ENCODE measurements around the gene ADCY2.
A peak's percentile ranks its signal among the peaks of the same experiment; 100 is the strongest.

The ADCY2 gene

DNA sequence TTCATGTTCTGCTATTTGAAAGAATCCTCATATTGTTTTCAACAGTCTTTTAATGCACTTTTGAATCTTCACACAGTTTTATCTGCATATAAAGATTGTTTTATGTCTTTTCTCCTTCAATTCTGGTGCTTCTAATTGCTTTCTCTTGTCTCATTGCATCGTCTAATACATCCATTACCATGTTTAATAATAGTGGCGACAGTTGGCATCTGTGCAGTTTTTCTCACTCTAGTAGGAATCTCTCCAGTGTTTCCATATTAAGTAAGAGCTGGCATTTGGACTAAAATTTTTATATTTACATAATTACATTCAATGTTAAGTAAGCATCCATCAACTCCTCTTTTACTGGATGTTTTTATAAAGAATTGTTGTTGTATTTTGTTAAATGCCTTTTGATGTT is 49.9 kb downstream of the ADCY2 start:
- DNase-seq (ENCODE audit: low spot score) = no peak

- no peak for DNase-seq (ENCODE audit: low spot score)
These were observed 51.0 kb downstream of the ADCY2 start for GRCh38 chr5:7446913-7447312.

GRCh38 chr5:7453947-7454346 is 58.0 kb downstream of the ADCY2 start:
- no peak for DNase-seq (ENCODE audit: low spot score)

DNA sequence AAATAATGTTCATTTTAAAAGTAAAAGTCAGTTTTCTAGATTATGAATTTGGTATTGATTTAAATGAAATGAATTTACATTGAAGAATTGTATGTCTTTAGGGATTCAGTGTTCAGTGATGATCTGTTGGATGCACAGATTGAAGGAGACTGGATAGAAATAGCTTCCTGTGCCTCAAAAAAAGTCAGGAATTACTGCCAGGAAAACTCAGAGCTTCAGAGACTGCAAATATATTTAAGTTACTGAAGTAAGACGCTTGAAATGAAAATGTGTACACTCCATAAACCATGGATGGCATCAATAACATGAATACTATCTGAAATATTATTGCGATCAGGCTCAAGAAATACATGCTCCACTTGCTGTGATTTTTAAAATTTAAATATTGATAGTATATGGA is 60.3 kb downstream of the ADCY2 start:
- DNase-seq (ENCODE audit: low spot score) = no peak

DNA sequence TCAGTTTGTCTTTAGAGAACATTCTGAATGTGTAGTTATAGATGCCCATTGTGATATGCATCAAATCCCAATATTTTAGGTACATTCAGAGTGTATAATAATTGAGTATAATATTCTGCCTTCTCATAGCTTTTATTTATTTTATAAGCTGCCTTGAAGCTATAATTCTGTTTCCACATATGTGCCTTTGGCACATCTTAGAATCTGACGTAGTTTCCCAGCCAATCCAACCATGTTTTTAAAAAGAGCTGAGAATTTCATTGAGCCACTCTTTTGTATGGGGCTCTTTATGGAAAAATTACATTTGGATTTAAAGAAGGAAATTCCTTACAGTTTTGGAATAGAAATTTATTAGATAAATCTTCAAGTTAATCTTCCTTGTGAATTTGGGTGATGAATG is 65.4 kb downstream of the ADCY2 start:
- DNase-seq (ENCODE audit: low spot score) = no peak

GRCh38 chr5:7462758-7463157 is 66.8 kb downstream of the ADCY2 start:
- no peak for DNase-seq (ENCODE audit: low spot score)

- DNase-seq (ENCODE audit: low spot score) = peak; percentile 28
These were observed 68.2 kb downstream of the ADCY2 start for GRCh38 chr5:7464182-7464581.

DNA sequence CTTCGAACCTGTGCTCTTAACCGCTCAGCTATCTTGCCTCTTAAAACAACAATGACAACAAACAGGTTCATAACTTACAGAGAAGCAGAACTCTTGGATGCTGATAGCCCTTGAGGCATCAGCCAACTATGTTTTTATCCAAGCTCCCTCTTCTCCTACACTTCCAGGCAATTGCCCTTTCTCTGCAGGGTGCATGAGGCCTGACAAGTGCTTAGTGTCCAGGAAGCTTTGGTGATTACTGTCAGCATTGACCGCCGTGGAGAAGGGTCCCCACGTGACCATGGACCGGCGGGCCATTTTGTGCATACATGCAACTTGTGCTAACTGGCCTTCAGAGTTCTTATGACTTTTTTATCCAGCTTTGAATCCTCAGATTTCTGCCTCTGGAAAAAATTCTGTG is 71.2 kb downstream of the ADCY2 start:
- DNase-seq (ENCODE audit: low spot score) = no peak

DNA sequence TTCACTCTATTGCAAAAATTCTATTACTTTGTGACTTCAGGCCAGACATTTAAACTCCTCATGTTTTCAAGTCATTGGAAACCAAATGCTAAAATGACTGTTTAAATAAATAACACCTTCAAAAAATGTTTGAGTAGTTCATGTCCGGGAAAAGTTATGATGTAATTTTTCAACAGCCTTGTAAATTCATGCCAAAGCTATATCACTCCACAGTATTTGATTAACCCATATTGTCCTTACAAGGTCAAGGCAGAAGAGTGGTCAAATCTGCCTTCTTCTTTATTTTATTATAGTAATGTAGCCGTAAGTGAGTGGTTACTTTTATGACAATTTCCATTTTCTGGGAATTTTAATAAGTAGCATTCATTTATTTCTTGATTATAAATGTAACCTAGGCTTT is 72.8 kb downstream of the ADCY2 start:
- DNase-seq (ENCODE audit: low spot score) = no peak

DNA sequence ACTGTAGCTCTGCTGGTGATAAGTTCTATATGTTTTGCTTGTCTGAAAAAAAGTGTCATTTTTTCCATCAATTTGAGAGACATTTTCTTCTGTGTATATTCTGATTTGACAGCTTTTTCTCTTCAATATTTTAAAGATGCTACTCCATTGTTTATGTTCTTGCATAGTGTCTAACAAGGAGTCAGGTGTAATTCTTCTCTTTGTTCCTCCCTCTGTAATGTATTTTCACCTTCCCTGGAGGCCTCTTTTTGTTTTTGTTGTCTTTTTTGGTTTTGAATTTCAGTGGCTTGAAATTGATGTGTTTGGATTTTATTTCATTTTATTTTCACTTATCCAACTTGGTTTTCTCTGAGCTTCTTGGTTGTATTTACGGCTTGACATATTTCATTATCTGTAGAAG is 75.8 kb downstream of the ADCY2 start:
- DNase-seq (ENCODE audit: low spot score) = no peak

DNA sequence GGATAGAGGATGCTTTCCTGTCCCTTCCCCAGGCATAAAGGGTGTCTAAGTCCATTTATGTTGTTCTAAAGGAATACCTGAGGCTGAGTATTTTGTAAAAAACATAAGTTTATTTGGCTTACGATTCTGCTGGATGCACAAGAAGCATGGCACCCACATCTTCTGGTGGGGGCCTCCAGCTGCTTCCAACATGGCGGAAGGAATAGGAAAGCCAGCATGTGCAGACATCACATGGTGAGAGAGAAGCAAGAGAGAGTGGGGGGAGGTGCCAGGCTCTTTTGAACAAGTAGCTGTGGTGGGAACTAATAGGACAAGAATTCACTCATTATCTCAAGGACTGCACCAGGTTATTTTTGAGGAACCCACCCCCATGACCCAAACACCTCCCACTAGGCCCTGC is 77.2 kb downstream of the ADCY2 start:
- DNase-seq (ENCODE audit: low spot score) = no peak

DNA sequence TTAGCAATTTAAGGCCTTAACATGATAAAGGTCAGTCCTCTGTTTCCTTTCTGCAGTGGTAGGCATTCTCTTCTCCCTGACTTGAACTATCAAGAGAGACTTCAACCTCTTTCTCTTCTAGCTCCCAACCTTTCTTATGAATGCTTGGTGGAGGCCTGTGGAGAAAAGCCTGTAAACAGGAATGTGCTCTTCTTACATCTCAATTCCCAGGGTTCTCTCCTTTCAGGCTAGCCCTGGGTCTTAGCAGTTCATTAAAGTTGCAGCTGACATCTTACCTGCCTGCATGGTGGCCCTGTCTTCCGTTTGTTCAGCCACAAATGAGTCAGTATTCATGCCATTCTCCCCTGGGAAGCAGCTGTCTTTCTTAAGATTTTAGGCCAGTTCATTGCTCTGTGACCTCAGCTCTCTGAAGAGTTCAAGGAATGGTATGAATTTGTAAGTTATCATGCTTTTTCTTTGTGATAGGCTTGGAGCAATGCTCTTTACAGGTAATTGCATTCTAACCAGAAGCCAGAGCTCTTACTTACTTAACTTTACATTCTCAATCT is 77.8 kb downstream of the ADCY2 start:
- DNase-seq (ENCODE audit: low spot score) = no peak

DNA sequence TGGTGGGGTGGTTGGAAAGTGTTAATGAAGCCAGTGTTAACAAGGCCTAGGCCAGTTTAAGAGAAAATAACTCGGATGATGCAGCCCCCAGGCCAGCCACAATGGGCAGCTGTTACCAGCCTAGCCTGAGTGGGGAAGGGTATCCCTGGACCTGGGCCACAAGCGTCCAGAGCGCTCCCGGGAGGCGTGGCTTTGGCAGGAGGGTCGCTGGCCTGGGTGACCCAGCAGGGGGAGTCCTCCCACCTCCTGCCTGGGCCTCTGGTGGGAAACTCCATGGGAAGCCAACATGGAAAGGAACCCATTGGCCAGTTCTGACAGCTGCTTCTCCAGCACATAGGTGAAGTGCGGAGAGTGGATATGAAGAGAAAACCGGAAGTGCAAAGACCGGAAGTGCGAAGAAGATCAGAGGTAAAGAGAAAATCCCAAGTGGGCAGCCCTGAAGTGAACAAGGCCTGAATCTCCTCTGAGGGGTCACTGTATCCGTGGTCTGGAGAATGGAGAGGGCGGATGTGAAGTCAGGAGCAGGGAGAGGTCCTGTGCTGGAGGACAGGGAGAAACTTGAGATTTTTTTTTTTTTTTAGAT is 79.0 kb downstream of the ADCY2 start:
- DNase-seq (ENCODE audit: low spot score) = no peak

- no peak for DNase-seq (ENCODE audit: low spot score)
These were observed 82.5 kb downstream of the ADCY2 start for GRCh38 chr5:7478459-7478858.

DNA sequence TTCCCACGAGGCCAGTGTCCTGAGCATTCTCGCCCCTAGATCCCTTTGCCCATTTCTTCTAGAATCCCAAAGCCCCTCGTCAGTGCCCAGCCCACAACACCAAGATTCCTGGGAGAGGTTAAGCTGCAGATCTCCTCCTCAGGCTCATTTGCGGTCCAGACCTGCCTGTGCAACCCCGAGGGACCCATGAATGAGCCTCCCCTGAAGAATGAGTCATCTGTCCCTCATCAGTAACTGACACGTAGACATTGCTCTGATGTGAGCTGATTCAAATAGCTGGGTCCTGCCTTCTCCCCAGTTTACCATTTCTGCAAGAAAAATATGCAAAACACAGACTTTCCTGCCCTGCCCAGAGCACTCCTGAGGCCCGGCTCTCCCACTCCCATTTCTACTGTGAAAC is 92.8 kb downstream of the ADCY2 start:
- DNase-seq (ENCODE audit: low spot score) = no peak

DNA sequence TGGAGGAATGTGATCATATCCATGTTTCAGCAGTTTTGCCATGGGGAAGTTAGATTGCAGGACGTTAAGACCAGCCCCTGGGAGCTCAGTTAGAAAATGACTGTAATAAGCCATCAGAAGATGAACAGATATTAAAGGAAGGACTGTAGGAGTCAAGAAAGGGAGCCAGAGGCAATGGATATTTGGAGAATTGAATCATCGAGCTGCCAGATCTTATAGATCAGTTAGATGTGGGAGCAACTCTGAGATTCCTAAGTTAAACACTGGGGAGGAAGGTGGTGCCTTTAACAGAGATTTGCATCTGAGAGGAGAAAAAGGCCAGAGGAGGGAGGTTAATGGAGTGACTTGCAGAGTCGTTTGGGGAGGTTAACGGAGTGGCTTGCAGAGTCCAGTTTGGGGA is 96.4 kb downstream of the ADCY2 start:
- no peak for DNase-seq (ENCODE audit: low spot score)

- no peak for DNase-seq (ENCODE audit: low spot score)
These were observed 97.1 kb downstream of the ADCY2 start for GRCh38 chr5:7493081-7493480.

DNA sequence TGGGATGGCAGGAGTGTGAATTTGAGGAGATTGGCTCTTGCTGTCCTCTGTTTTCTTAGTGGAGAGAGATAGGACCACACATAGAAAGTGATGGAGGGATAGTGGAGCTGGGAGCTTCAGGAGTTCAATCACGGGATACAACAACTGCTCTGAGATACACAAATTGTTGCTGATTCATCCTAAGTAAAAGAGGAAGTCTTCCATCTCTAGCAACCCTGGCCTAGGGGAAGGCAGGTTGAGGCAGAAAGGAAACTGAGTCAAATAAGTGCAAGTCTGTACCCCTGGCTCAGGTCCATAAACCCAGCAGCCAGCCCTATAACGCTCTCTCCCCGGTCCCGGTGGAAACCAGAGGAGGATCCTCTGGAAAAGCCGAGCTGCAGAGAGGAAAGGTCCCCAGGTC is 97.7 kb downstream of the ADCY2 start:
- no peak for DNase-seq (ENCODE audit: low spot score)

- DNase-seq (ENCODE audit: low spot score) = no peak
These were observed 98.7 kb downstream of the ADCY2 start for GRCh38 chr5:7494481-7495130.

DNA sequence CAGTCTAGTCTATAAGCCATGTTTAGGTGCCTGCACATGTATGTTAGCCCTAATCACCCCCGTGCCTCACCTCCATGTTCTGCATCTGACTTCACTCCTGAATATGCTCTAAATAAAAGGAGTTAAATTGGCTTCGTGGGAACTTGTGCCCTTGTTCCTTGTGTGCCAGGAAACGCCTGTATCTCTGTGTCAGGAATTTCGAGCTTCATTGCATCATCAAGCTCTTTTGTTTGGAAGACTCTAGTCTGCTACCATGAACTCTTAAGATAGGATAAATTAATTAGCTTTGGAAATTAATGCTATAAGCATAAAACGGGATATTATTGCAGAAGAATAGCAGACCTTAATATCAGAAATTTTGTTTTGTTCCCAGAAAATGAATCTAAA is 99.2 kb downstream of the ADCY2 start:
- no peak for DNase-seq (ENCODE audit: low spot score)

GRCh38 chr5:7500256-7500655 is 104.3 kb downstream of the ADCY2 start:
- no peak for DNase-seq (ENCODE audit: low spot score)

GRCh38 chr5:7501061-7501460 is 105.1 kb downstream of the ADCY2 start:
- no peak for DNase-seq (ENCODE audit: low spot score)

- DNase-seq (ENCODE audit: low spot score) = no peak
These were observed 107.6 kb downstream of the ADCY2 start for GRCh38 chr5:7503564-7503963.

GRCh38 chr5:7515284-7515914 is 119.5 kb downstream of the ADCY2 start:
- DNase-seq (ENCODE audit: low spot score) = no peak
